IMR-90 (cell line): ENCODE measurements around the gene CD300LF. TPM values are rescaled to one million over a fixed set of nuclear protein-coding genes. Genes with fewer than 3 reads are reported as not detected.

Experiments
- ATAC-seq: fragments of 200-7000 bp; cut with Tn5 transposase; 2 replicates; pipeline ENCODE4 v1.9.1; 2020; ENCODE audit warnings: low read depth, mild to moderate bottlenecking, moderate library complexity
- BruUV-seq: library from RNA; stranded (reverse); fragments of 400-500 nt; replicated peaks from 2 replicates; lab custom pipeline; 2021; lab: Mats Ljungman, UMichigan
- CTCF ChIA-PET: fragments of 300-600 bp; formaldehyde crosslinking; extraction: SDS; loops from one replicate; lab custom pipeline; 2021; ENCODE audit warnings: antibody characterized with exemption; lab: Yijun Ruan, JAX
- POLR2A ChIA-PET: fragments of 300-600 bp; sonication (Branson Sonifier 250); formaldehyde crosslinking; loops from one replicate; lab custom pipeline; 2022; ENCODE audit warnings: antibody characterized with exemption; ENCODE audit not compliant: unreplicated experiment; lab: Charles Lee
- DNase-seq: peaks from one replicate; pipeline ENCODE4 v3.0.0; 2013
- H2AFZ ChIP-seq: replicated peaks from 2 replicates; pipeline ENCODE3; 2013; ENCODE audit warnings: low read length, mild to moderate bottlenecking; ENCODE audit not compliant: poor library complexity
- H2AK5ac ChIP-seq: 2 replicates; pipeline ENCODE4 v1.6.1; 2013; ENCODE audit warnings: low read depth, low read length, inconsistent platforms
- H2AK9ac ChIP-seq: replicated peaks from 2 replicates; pipeline ENCODE3; 2013; ENCODE audit warnings: mild to moderate bottlenecking, low read depth, low read length, moderate library complexity; ENCODE audit not compliant: poor library complexity
- H2BK120ac ChIP-seq: 2 replicates; pipeline ENCODE4 v1.6.1; 2013; ENCODE audit warnings: low read depth, low read length, inconsistent platforms
- H2BK15ac ChIP-seq: 3 replicates; pipeline ENCODE4 v1.6.1; 2013; ENCODE audit warnings: low read depth, low read length, inconsistent platforms
- H2BK20ac ChIP-seq: 2 replicates; pipeline ENCODE4 v1.6.1; 2013; ENCODE audit warnings: low read depth, mild to moderate bottlenecking, inconsistent platforms, low read length, moderate library complexity
- H2BK5ac ChIP-seq: 2 replicates; pipeline ENCODE4 v1.6.1; 2013; ENCODE audit warnings: mild to moderate bottlenecking, low read depth, low read length, inconsistent platforms; ENCODE audit not compliant: poor library complexity, severe bottlenecking
- H3K14ac ChIP-seq: replicated peaks from 2 replicates; pipeline ENCODE4 v1.6.1; 2013; ENCODE audit warnings: low read depth, low read length, inconsistent platforms
- H3K18ac ChIP-seq: 2 replicates; pipeline ENCODE4 v1.6.1; 2013; ENCODE audit warnings: low read depth, low read length, control low read depth
- H3K23ac ChIP-seq: 2 replicates; pipeline ENCODE4 v1.6.1; 2013; ENCODE audit warnings: low read depth, low read length, inconsistent platforms
- H3K27ac ChIP-seq: 2 replicates; pipeline ENCODE4 v1.5.1; 2013; ENCODE audit warnings: mild to moderate bottlenecking, control low read depth, low read length; ENCODE audit not compliant: insufficient read depth
- H3K27me3 ChIP-seq: 2 replicates; pipeline ENCODE4 v1.6.1; 2013; ENCODE audit warnings: low read length; ENCODE audit not compliant: control insufficient read depth, insufficient read depth
- H3K36me3 ChIP-seq: 2 replicates; pipeline ENCODE4 v1.6.1; 2013; ENCODE audit warnings: low read length, mixed read lengths; ENCODE audit not compliant: control insufficient read depth, insufficient read depth
- H3K4ac ChIP-seq: 2 replicates; pipeline ENCODE4 v1.6.1; 2013; ENCODE audit warnings: low read depth, low read length, inconsistent platforms
- H3K4me1 ChIP-seq: 2 replicates; pipeline ENCODE4 v1.6.1; 2013; ENCODE audit warnings: low read length, mixed read lengths; ENCODE audit not compliant: control insufficient read depth, insufficient read depth
- H3K4me2 ChIP-seq: 2 replicates; pipeline ENCODE4 v1.6.1; 2013; ENCODE audit warnings: low read depth, mild to moderate bottlenecking, control low read depth, low read length, moderate library complexity
- H3K4me3 ChIP-seq: 2 replicates; pipeline ENCODE4 v1.5.1; 2013; ENCODE audit warnings: low read depth, mild to moderate bottlenecking, control low read depth, low read length, moderate library complexity; ENCODE audit not compliant: insufficient read depth
- H3K56ac ChIP-seq: 2 replicates; pipeline ENCODE4 v1.6.1; 2013; ENCODE audit warnings: low read length, inconsistent platforms; ENCODE audit not compliant: insufficient read depth; ENCODE audit errors: extremely low read depth
- H3K79me1 ChIP-seq, 2 experiments: 2 replicates each; pipeline ENCODE4 v1.6.1; 2013; ENCODE audit warnings: low read length in 2 of 2, inconsistent platforms in 1 of 2, low read depth in 1 of 2
- H3K9ac ChIP-seq: 2 replicates; pipeline ENCODE4 v1.6.1; 2013; ENCODE audit warnings: low read depth, low read length, control low read depth
- H3K9me1 ChIP-seq: 2 replicates; pipeline ENCODE4 v1.6.1; 2013; ENCODE audit warnings: low read length, inconsistent platforms; ENCODE audit not compliant: insufficient read depth
- H3K9me3 ChIP-seq: 2 replicates; pipeline ENCODE4 v1.6.1; 2013; ENCODE audit warnings: low read length; ENCODE audit not compliant: control insufficient read depth, insufficient read depth
- H4K20me1 ChIP-seq: 2 replicates; pipeline ENCODE4 v1.6.1; 2013; ENCODE audit warnings: low read length, inconsistent platforms; ENCODE audit not compliant: insufficient read depth
- H4K5ac ChIP-seq: 2 replicates; pipeline ENCODE4 v1.6.1; 2013; ENCODE audit warnings: mild to moderate bottlenecking, low read depth, low read length, control low read depth
- H4K8ac ChIP-seq, 2 experiments: 2 replicates each; pipeline ENCODE4 v1.6.1; 2013; ENCODE audit warnings: low read depth in 2 of 2, low read length in 2 of 2, control low read depth in 1 of 2, inconsistent platforms in 1 of 2
- H4K91ac ChIP-seq: 2 replicates; pipeline ENCODE4 v1.6.1; 2013; ENCODE audit warnings: low read depth, low read length, inconsistent platforms; ENCODE audit not compliant: insufficient read depth
- MAZ ChIP-seq: IDR thresholded peaks from 2 replicates; pipeline ENCODE4 v1.6.1; 2012; ENCODE audit warnings: low read depth, mild to moderate bottlenecking, low read length, improper control_type of control experiment, moderate library complexity, borderline replicate concordance
- POLR2A ChIP-seq: IDR thresholded peaks from 2 replicates; pipeline ENCODE4 v1.6.1; 2012; ENCODE audit warnings: mild to moderate bottlenecking, low read depth, low read length
- RCOR1 ChIP-seq: IDR thresholded peaks from 2 replicates; pipeline ENCODE4 v1.6.1; 2012; ENCODE audit warnings: mild to moderate bottlenecking, low read length, improper control_type of control experiment; ENCODE audit not compliant: insufficient replicate concordance
- WGBS, 2 experiments: methylation state at CpG; one replicate each; pipeline versions ENCODE4 v1.1.5 to v1.1.7; 2013; ENCODE audit warnings: missing lambda C conversion rate in 2 of 2; ENCODE audit not compliant: insufficient read length in 1 of 2; ENCODE audit errors: extremely low coverage in 2 of 2; 5-methylcytosine and 5-hydroxymethylcytosine counted together
- dilution Hi-C: fragments of 300-500 bp; cut with HindIII; formaldehyde crosslinking; loops from one replicate; pipeline ENCODE4 v1.14.3; 2018; ENCODE audit warnings: low sequenced_read_pairs; ENCODE audit not compliant: unreplicated experiment
- in situ Hi-C: fragments of 300-500 bp; cut with MboI; formaldehyde crosslinking; loops from 3 replicates; pipeline ENCODE4 v1.14.3; 2019; ENCODE audit warnings: low sequenced_read_pairs, inconsistent platforms, mixed read lengths
- intact Hi-C: fragments of 100-400 bp; cut with micrococcal nuclease; formaldehyde crosslinking; loops from 2 replicates; pipeline ENCODE4 v1.10.0; 2022
- polyA plus RNA-seq, 3 experiments: library from polyadenylated mRNA; depleted of rRNA; stranded (reverse); fragments of >200 nt; gene quantifications; 2 replicates each; pipeline ENCODE4 v1.2.3, GENCODE V29; 2012; ENCODE audit warnings: low replicate concordance in 1 of 3
- total RNA-seq: library from RNA; depleted of rRNA; stranded (reverse); fragments of >200 nt; gene quantifications from 2 replicates; pipeline ENCODE4 v1.2.3, GENCODE V29; 2012

CD300LF gene
- total and polyA plus RNA-seq, 2 of the 4 experiments (the other 2 are of a cell fraction) = not detected

DNA sequence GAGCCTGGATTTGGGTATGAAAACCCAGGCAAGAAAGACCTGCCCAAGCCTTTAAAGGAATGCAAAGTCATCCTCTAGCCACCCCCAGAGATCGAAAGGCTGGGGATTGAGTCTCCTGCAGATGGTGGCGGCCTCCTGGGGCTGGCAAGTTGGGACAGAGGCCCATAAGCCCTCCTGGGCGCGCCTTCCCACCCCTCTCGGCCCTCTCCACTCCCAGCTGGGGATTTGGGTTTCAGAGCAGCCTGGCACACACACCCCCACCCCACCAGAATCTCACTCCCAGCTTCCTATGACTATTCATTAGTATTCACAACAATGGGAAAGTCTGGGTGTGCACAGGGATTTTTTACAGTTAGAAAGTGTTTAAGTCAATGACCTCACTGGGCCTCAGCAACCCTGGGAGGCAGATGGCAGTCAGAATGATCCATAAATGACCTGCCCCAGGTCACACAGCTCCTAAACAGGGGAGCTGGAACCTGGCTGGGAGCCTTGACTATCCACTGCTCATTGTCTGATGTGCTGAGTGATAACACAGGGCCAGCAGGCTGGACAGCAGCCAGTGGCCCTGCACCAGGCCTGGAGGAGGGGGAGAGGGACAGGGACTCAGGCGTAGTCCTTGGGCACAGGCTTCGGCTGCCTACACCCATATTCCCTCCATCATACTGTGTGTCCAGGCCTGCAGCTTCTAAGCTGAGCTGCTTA lies 47.8 kb upstream of the CD300LF start:
- TF ChIP-seq RCOR1 (no peak), MAZ (no peak), POLR2A (no peak)
- Histone ChIP-seq H2BK20ac (no peak overlapping the region), H4K5ac (no peak overlapping the region), H3K79me1 (peaks cover 0 to 10% of the 10 kb centered on the region in 2 experiments; a peak in 2 of 4 replicates), H3K4me1 (peaks cover 25% of the 10 kb centered on the region), H4K20me1 (peaks cover 8% of the 10 kb centered on the region), H3K4me2 (no peak overlapping the region), H4K8ac (no peak overlapping the region), H3K14ac (no peak overlapping the region), H3K4ac (no peak overlapping the region), H2AK9ac (peak overlapping the region; percentile 77), H4K91ac (no peak overlapping the region), H2BK120ac (no peak overlapping the region), H3K9ac (no peak overlapping the region), H2AFZ (peak overlapping the region; percentile 51), H2BK15ac (no peak overlapping the region), H3K18ac (no peak overlapping the region), H2BK5ac (no peak overlapping the region), H2AK5ac (peak overlapping the region; percentile 14; the same call in 1 of the 2 replicates), H3K36me3 (no peaks in the 10 kb centered on the region), H3K4me3 (no peak overlapping the region), H3K27ac (no peak overlapping the region), H3K9me1 (0 out of 2 replicates have a peak, but pooled peaks cover 6% of the 10 kb centered on the region), H3K56ac (0 out of 2 replicates have a peak overlapping the region, but pooled peaks have one; percentile 1), H3K27me3 (no peaks in the 10 kb centered on the region), H3K9me3 (no peaks in the 10 kb centered on the region), H3K23ac (no peak overlapping the region)
- intact Hi-C loops = no loop called here
- no TSS peak for BruUV-seq
- ATAC-seq (peak; percentile 19), DNase-seq (no peak)
- dilution Hi-C loops = no loop called here
- in situ Hi-C loops = no loop called here
- ChIA-PET POLR2A (no interaction called here), CTCF (no interaction called here)
- no CpG with 5 or more reads among the region's 7 CpGs for WGBS, 2 experiments
